ENCODE data around the gene ST3GAL6.

The ST3GAL6 gene

DNA sequence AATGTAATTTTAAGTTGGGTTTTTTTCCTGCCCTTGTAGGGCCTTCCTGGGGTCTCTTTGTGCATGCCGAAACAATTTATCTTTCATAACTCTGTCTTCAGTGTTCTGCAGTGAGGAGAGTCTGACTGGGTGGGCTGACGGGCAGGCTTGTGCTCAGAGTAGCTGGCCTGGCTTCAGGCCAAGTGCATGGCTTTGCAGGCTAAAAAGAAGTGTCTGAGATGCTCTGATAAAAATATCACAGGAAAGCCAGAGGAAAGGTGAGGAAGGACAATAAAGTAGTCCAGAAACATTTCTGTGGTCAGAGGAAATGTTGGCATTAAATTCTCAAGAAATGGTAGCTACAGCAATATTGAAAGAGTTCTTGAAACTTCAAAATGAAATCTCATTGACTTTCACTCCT, 25.5 kb downstream of the ST3GAL6 start:
- Histone ChIP-seq H3K4me1 (ENCODE audit: control insufficient read depth, insufficient read depth, low read length) (no peaks in the 10 kb centered on the region), H3K4me3 (ENCODE audit: low read depth, low read length) (no peak overlapping the region), H3K9me3 (ENCODE audit: control insufficient read depth, insufficient read depth, low read depth, low read length) (no peaks in the 10 kb centered on the region), H3K36me3 (ENCODE audit: control insufficient read depth in 2 of 2, insufficient read depth in 1 of 2, low read length in 2 of 2) (peaks cover 0 to 23% of the 10 kb centered on the region in 2 experiments; a peak in 1 of 3 replicates), H3K27ac (ENCODE audit: extremely low read depth, low read depth, low read length) (no peak overlapping the region)
- no peak for TF ChIP-seq ZNF555 (tag by site-specific recombination; conservative IDR thresholded peaks at IDR 0.05)
- TF ChIP-seq SP2 (tag by site-specific recombination; IDR thresholded peaks at IDR 0.05) = no peak
- TF ChIP-seq KLF7 (tag by site-specific recombination; IDR thresholded peaks at IDR 0.05; ENCODE audit: borderline replicate concordance) = no peak
- TF ChIP-seq REPIN1 (tag by site-specific recombination; IDR thresholded peaks at IDR 0.05; ENCODE audit: low read depth) = no peak
- ChIA-PET CTCF (interaction anchor here (0.6 to 1.2 kb wide), 2 partner anchors 46 to 186 kb away, joined by 3 to 4 read pairs; no protein-coding TSS in a partner anchor), POLR2A (no interaction called here)

DNA sequence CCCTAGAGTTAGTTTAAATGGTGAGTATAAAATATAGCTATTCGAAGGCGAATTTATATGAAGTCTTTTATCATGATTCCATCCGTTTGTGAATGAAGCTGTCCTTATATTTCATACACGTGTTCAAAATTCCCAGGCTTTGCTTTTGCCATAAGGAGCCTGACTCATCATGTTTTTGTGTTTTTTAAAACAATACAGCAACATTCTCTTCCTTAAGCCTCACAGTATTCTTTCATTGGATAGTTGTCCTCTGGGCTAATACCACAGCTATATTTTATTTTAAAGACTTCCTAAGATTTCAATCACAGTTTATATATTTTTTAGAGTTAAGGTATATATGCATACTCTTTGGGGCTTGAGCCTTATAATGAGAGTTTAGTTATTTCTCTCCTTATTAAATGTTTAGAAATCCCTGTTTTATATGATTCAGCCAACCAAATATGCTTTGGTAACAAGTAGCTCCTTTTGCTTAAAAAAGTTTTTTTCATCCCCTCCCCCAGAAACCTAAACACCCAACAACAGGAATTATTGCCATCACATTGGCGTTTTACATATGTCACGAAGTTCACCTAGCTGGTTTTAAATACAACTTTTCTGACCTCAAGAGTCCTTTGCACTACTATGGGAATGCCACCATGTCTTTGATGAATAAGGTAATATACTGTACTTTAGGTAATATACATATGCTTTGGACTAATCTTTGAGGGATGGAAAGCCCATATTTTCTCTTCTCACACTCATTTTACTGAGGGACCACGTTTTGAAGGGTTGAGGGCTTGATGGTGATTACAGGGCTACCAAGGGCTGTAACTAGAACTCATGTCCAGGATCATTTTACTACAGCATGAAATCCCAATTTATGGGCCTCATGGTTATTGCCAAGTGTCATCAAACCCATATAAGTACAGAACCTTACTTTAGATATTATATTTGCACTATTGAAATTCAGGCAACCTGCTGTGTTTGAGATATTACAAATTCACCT, 28.5 kb downstream of the ST3GAL6 start:
- ChIA-PET CTCF (interaction anchor here (1.3 kb wide), 1 partner anchor 189 kb away, joined by 6 read pairs; no protein-coding TSS in a partner anchor), POLR2A (no interaction called here)
- TF ChIP-seq ZNF544 (tag by site-specific recombination; IDR thresholded peaks at IDR 0.05) = no peak
- TF ChIP-seq, protein P1, sequence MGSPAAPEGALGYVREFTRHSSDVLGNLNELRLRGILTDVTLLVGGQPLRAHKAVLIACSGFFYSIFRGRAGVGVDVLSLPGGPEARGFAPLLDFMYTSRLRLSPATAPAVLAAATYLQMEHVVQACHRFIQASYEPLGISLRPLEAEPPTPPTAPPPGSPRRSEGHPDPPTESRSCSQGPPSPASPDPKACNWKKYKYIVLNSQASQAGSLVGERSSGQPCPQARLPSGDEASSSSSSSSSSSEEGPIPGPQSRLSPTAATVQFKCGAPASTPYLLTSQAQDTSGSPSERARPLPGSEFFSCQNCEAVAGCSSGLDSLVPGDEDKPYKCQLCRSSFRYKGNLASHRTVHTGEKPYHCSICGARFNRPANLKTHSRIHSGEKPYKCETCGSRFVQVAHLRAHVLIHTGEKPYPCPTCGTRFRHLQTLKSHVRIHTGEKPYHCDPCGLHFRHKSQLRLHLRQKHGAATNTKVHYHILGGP (tag by site-specific recombination; IDR thresholded peaks at IDR 0.05) = no peak
- TF ChIP-seq ZBTB8A (tag by site-specific recombination; IDR thresholded peaks at IDR 0.05) = no peak
- TF ChIP-seq, protein P2, sequence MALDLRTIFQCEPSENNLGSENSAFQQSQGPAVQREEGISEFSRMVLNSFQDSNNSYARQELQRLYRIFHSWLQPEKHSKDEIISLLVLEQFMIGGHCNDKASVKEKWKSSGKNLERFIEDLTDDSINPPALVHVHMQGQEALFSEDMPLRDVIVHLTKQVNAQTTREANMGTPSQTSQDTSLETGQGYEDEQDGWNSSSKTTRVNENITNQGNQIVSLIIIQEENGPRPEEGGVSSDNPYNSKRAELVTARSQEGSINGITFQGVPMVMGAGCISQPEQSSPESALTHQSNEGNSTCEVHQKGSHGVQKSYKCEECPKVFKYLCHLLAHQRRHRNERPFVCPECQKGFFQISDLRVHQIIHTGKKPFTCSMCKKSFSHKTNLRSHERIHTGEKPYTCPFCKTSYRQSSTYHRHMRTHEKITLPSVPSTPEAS (tag by site-specific recombination; IDR thresholded peaks at IDR 0.05) = no peak
- no peak for TF ChIP-seq ZFP3 (tag by site-specific recombination; IDR thresholded peaks at IDR 0.05; ENCODE audit: low read depth)
- no peak for TF ChIP-seq SP7 (tag by site-specific recombination; IDR thresholded peaks at IDR 0.05)
- TF ChIP-seq ZNF433 (tag by site-specific recombination; IDR thresholded peaks at IDR 0.05; ENCODE audit: low read depth) = no peak
- TF ChIP-seq YY2 (tag by site-specific recombination; IDR thresholded peaks at IDR 0.05) = no peak
- Histone ChIP-seq H3K4me1 (ENCODE audit: control insufficient read depth, insufficient read depth, low read length) (no peaks in the 10 kb centered on the region), H3K36me3 (ENCODE audit: control insufficient read depth in 2 of 2, insufficient read depth in 1 of 2, low read length in 2 of 2) (peaks cover 0 to 23% of the 10 kb centered on the region in 2 experiments; a peak in 1 of 3 replicates), H3K4me3 (ENCODE audit: low read depth, low read length) (no peak overlapping the region), H3K9me3 (ENCODE audit: control insufficient read depth, insufficient read depth, low read depth, low read length) (no peaks in the 10 kb centered on the region), H3K27ac (ENCODE audit: extremely low read depth, low read depth, low read length) (no peak overlapping the region)

- no peaks in the 10 kb centered on the region for H3K4me1 ChIP-seq (ENCODE audit: control insufficient read depth, insufficient read depth, low read length)
- H3K27ac ChIP-seq (ENCODE audit: extremely low read depth, low read depth, low read length) = no peak overlapping the region
- peaks cover 0 to 28% of the 10 kb centered on the region in 2 experiments; a peak in 1 of 3 replicates for H3K36me3 ChIP-seq (ENCODE audit: control insufficient read depth in 2 of 2, insufficient read depth in 1 of 2, low read length in 2 of 2)
- H3K4me3 ChIP-seq (ENCODE audit: low read depth, low read length) = no peak overlapping the region
- CTCF ChIA-PET = interaction anchor here (1.9 kb wide), 1 partner anchor 192 kb away, joined by 6 read pairs; no protein-coding TSS in a partner anchor
- POLR2A ChIA-PET = no interaction called here
- H3K9me3 ChIP-seq (ENCODE audit: control insufficient read depth, insufficient read depth, low read depth, low read length) = no peaks in the 10 kb centered on the region
- TF ChIP-seq ZNF221 (tag by site-specific recombination; IDR thresholded peaks at IDR 0.05; ENCODE audit: borderline replicate concordance) (no peak), ZNF473 (tag by site-specific recombination; IDR thresholded peaks at IDR 0.05) (no peak), ZBTB21 (tag by site-specific recombination; IDR thresholded peaks at IDR 0.05) (no peak), FEZF1 (tag by site-specific recombination; IDR thresholded peaks at IDR 0.05) (no peak), SALL2 (tag by site-specific recombination; IDR thresholded peaks at IDR 0.05; ENCODE audit: borderline replicate concordance) (no peak), ZNF16 (tag by site-specific recombination; IDR thresholded peaks at IDR 0.05; ENCODE audit: low read depth) (no peak), ZNF423 (tag by site-specific recombination; IDR thresholded peaks at IDR 0.05) (no peak), ZNF394 (tag by site-specific recombination; IDR thresholded peaks at IDR 0.05; ENCODE audit: borderline replicate concordance) (no peak), ZNF76 (tag by site-specific recombination; IDR thresholded peaks at IDR 0.05; ENCODE audit: borderline replicate concordance, low read depth) (no peak), ZNF610 (tag by site-specific recombination; IDR thresholded peaks at IDR 0.05; ENCODE audit: borderline replicate concordance) (no peak), ZNF529 (tag by site-specific recombination; IDR thresholded peaks at IDR 0.05; ENCODE audit: insufficient replicate concordance) (no peak), ZNF366 (tag by site-specific recombination; conservative IDR thresholded peaks at IDR 0.05) (no peak), ZNF214 (tag by site-specific recombination; IDR thresholded peaks at IDR 0.05; ENCODE audit: borderline replicate concordance) (no peak), ZNF341 (tag by site-specific recombination; IDR thresholded peaks at IDR 0.05; ENCODE audit: low read depth) (no peak), PRDM1 (tag by site-specific recombination; IDR thresholded peaks at IDR 0.05) (no peak)
- TF ChIP-seq, protein P3, sequence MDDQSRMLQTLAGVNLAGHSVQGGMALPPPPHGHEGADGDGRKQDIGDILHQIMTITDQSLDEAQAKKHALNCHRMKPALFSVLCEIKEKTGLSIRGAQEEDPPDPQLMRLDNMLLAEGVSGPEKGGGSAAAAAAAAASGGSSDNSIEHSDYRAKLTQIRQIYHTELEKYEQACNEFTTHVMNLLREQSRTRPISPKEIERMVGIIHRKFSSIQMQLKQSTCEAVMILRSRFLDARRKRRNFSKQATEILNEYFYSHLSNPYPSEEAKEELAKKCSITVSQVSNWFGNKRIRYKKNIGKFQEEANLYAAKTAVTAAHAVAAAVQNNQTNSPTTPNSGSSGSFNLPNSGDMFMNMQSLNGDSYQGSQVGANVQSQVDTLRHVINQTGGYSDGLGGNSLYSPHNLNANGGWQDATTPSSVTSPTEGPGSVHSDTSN (CRISPR knock-in tag; IDR thresholded peaks at IDR 0.05) = no peak
Measured at GRCh38 chr3:98793971-98794370, 30.8 kb downstream of the ST3GAL6 start.

Measured in HEK293 (cell line).